Measurements from ENCODE around the gene DUOX2.

The DUOX2 gene

DNA sequence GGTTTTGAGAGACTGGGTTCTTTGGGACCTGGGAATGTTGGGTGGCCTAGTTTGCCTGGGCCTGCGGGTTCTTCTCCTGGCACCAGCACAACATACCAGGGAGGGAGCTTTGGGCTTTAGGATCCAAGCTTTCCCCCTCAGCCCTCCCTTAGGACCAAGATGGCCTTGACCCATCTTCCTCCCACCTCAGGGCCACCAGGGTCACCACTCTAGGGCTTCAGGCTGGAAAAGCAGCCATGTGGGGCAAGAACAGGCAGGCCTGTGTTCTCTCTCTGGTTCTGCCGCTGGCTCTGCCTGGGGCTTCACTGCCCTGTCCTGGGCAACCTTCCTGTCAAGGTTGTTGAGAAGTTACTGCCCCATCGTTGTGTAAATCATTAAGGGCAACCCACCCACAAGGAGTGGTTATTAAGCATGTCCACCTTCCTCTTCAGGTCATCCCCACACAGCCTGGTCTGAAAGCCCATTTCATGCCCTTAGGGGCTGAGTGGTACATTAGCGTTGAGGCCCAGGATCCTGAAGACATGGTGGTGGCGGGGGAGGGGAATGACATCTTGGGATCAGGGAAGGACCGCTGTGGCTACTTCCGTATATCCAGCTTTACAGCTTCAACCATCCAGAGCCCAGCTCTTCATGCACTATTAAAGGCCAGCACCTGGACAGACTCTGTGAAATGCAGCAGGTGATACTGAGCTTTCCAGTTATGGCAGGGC is 16.5 kb upstream of the DUOX2 start:
- H3K4me3 ChIP-seq (ENCODE audit: low read length), result no peak overlapping the region
- H3K9me2 ChIP-seq (replicated peaks; ENCODE audit: control insufficient read depth, low read length), result no peaks in the 10 kb centered on the region
- H3K9me3 ChIP-seq (ENCODE audit: control insufficient read depth, insufficient read depth, low read length), result no peaks in the 10 kb centered on the region
- H3F3A ChIP-seq (ENCODE audit: control insufficient read depth, insufficient read depth), result no peaks in the 10 kb centered on the region
- H3K79me2 ChIP-seq (ENCODE audit: control insufficient read depth, low read length), result no peaks in the 10 kb centered on the region
- H3K4me1 ChIP-seq (ENCODE audit: control insufficient read depth, low read length), result no peaks in the 10 kb centered on the region
- no peaks in the 10 kb centered on the region for H3K36me3 ChIP-seq (ENCODE audit: control insufficient read depth, low read length)
- H3K4me2 ChIP-seq (ENCODE audit: low read length), result no peak overlapping the region
- peaks cover 12% of the 10 kb centered on the region for H3K27me3 ChIP-seq (ENCODE audit: control insufficient read depth, low read length)
- no peaks in the 10 kb centered on the region for H4K20me1 ChIP-seq (ENCODE audit: control insufficient read depth, insufficient read depth, low read depth, low read length)
- no peak for TF ChIP-seq CTCF (IDR thresholded peaks at IDR 0.05; ENCODE audit: low read depth, low read length, poor library complexity, severe bottlenecking)
- TF ChIP-seq EZH2phosphoT487 (IDR thresholded peaks at IDR 0.05; ENCODE audit: borderline replicate concordance, low read length), result no peak
- H3K27ac ChIP-seq (ENCODE audit: low read depth, low read length), result no peak overlapping the region

DNA sequence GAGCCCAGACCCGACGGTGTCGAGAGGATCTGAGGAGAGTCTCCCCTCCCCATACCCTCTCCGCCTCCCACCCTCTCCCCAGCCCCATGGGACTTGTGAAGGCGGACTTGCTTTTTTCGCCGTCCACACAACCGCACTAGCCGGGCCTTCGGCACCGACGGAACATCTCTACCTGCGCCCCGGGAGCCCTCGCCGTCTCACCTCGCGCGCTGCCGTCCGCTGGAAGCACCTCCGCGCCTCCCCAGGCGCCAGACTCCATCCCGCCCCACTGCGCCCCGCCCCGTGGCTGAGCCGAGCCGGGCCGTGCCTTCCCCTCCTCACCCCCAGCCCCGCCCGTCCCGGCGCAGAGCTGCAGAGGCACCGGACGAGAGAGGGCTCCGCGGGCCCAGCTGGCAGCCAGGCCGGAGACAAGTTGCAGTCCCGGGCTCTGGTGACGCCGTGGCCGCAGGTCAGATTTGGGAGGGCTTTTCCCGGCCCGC is 15.7 kb upstream of the DUOX2 start, which contains the start of the genes DUOX1 and DUOXA1:
TSS of gene DUOX1 (plus strand) at position 344 of the 479 bp plus-strand sequence. CDS start 1,973 bp downstream, outside the sequence.
TSS of gene DUOXA1 (minus strand) at position 229 of the 479 bp plus-strand sequence. CDS start 6,865 bp downstream, outside the sequence.
- Histone ChIP-seq H3F3A (ENCODE audit: control insufficient read depth, insufficient read depth) (no peaks in the 10 kb centered on the region), H3K36me3 (ENCODE audit: control insufficient read depth, low read length) (no peaks in the 10 kb centered on the region), H3K27me3 (ENCODE audit: control insufficient read depth, low read length) (peaks cover 18% of the 10 kb centered on the region), H3K79me2 (ENCODE audit: control insufficient read depth, low read length) (no peaks in the 10 kb centered on the region), H3K4me1 (ENCODE audit: control insufficient read depth, low read length) (no peaks in the 10 kb centered on the region), H3K4me3 (ENCODE audit: low read length) (no peak within 1 kb of the TSS), H3K27ac (ENCODE audit: low read depth, low read length) (no peak within 1 kb of the TSS), H3K9me3 (ENCODE audit: control insufficient read depth, insufficient read depth, low read length) (no peaks in the 10 kb centered on the region), H3K4me2 (ENCODE audit: low read length) (no peak within 1 kb of the TSS), H4K20me1 (ENCODE audit: control insufficient read depth, insufficient read depth, low read depth, low read length) (no peaks in the 10 kb centered on the region), H3K9me2 (replicated peaks; ENCODE audit: control insufficient read depth, low read length) (no peaks in the 10 kb centered on the region)
- TF ChIP-seq EZH2phosphoT487 (IDR thresholded peaks at IDR 0.05; ENCODE audit: borderline replicate concordance, low read length) (no peak), CTCF (IDR thresholded peaks at IDR 0.05; ENCODE audit: low read depth, low read length, poor library complexity, severe bottlenecking) (no peak)

GRCh38 chr15:45128971-45129639 is 15.1 kb upstream of the DUOX2 start:
- Histone ChIP-seq H3K27me3 (ENCODE audit: control insufficient read depth, low read length) (peaks cover 18% of the 10 kb centered on the region), H3K9me2 (replicated peaks; ENCODE audit: control insufficient read depth, low read length) (no peaks in the 10 kb centered on the region), H3K4me3 (ENCODE audit: low read length) (no peak overlapping the region), H3K4me2 (ENCODE audit: low read length) (no peak overlapping the region), H3K27ac (ENCODE audit: low read depth, low read length) (no peak overlapping the region), H3K79me2 (ENCODE audit: control insufficient read depth, low read length) (no peaks in the 10 kb centered on the region), H3K9me3 (ENCODE audit: control insufficient read depth, insufficient read depth, low read length) (no peaks in the 10 kb centered on the region), H3F3A (ENCODE audit: control insufficient read depth, insufficient read depth) (no peaks in the 10 kb centered on the region), H4K20me1 (ENCODE audit: control insufficient read depth, insufficient read depth, low read depth, low read length) (no peaks in the 10 kb centered on the region), H3K4me1 (ENCODE audit: control insufficient read depth, low read length) (no peaks in the 10 kb centered on the region), H3K36me3 (ENCODE audit: control insufficient read depth, low read length) (no peaks in the 10 kb centered on the region)
- TF ChIP-seq CTCF (IDR thresholded peaks at IDR 0.05; ENCODE audit: low read depth, low read length, poor library complexity, severe bottlenecking) (no peak), EZH2phosphoT487 (IDR thresholded peaks at IDR 0.05; ENCODE audit: borderline replicate concordance, low read length) (no peak)
